Activated CD4-positive, alpha-beta T cell treated with anti-CD3 and anti-CD28 coated beads, Interleukin-2, amount 50 U/mL, for 4 hours (primary cell): ENCODE measurements around the gene TBX2.
"Not testable (repeated sequence)": the region's sequence is repeated elsewhere in the genome, so short reads cannot be mapped to it uniquely, and the experiment has no call there.

Experiments used
- DNase-seq, 2 experiments: peaks; one replicate each; pipeline ENCODE4 v3.0.0-alpha.2; 2020

Gene TBX2

GRCh38 chr17:61399131-61400065 is at the start of gene TBX2:
Gene TBX2 (plus strand): TSS chr17:61399843. CDS start chr17:61400177, 334 bp downstream.
- no peak for DNase-seq

- DNase-seq, result no peak
These were observed 47.8 kb upstream of the TBX2 start for GRCh38 chr17:61351745-61352407.

GRCh38 chr17:61352408-61352770 is 47.3 kb upstream of the TBX2 start:
- no peak for DNase-seq

- no peak for DNase-seq
These were observed 46.7 kb upstream of the TBX2 start for GRCh38 chr17:61352781-61353491.

GRCh38 chr17:61353615-61354014 is 46.0 kb upstream of the TBX2 start:
- DNase-seq, result no peak

GRCh38 chr17:61354895-61355874 is 44.5 kb upstream of the TBX2 start:
- DNase-seq, result no peak

GRCh38 chr17:61357061-61357460 is 42.6 kb upstream of the TBX2 start:
- DNase-seq, result not testable (repeated sequence)

GRCh38 chr17:61359513-61359912 is 40.1 kb upstream of the TBX2 start:
- DNase-seq, result not testable (repeated sequence)

GRCh38 chr17:61360318-61360943 is 39.2 kb upstream of the TBX2 start:
- DNase-seq, result no peak

- no peak for DNase-seq
These were observed 38.6 kb upstream of the TBX2 start for GRCh38 chr17:61361084-61361483.

- no peak for DNase-seq
These were observed 37.2 kb upstream of the TBX2 start for GRCh38 chr17:61362396-61362795.

- no peak for DNase-seq
These were observed 36.6 kb upstream of the TBX2 start for GRCh38 chr17:61362852-61363600.

GRCh38 chr17:61363601-61364462 is 35.8 kb upstream of the TBX2 start:
- DNase-seq, result no peak

GRCh38 chr17:61364463-61364846 is 35.2 kb upstream of the TBX2 start:
- DNase-seq, result no peak

- no peak for DNase-seq
These were observed 33.4 kb upstream of the TBX2 start for GRCh38 chr17:61366076-61366714.

GRCh38 chr17:61366715-61367413 is 32.8 kb upstream of the TBX2 start:
- DNase-seq, result no peak

GRCh38 chr17:61368049-61368831 is 31.4 kb upstream of the TBX2 start:
- DNase-seq, result no peak
